H1 (cell line): ENCODE results near the gene CYP2W1. TPM values are rescaled to one million over a fixed set of nuclear protein-coding genes. Genes with fewer than 3 reads are reported as not detected.

Source experiments
- GABPA ChIP-seq: IDR thresholded peaks from 2 replicates; pipeline ENCODE4 v1.6.1; 2011; ENCODE audit warnings: mild to moderate bottlenecking, low read length, moderate library complexity, borderline replicate concordance; ENCODE audit not compliant: insufficient read depth
- PHF8 ChIP-seq: fragments of 200-600 bp; sonication (generic); conservative IDR thresholded peaks from 2 replicates; pipeline ENCODE4 v1.7.1; 2012; ENCODE audit warnings: low read depth, mild to moderate bottlenecking, inconsistent platforms, low read length, moderate library complexity
- POU5F1 ChIP-seq: IDR thresholded peaks from 2 replicates; pipeline ENCODE4 v1.6.1; 2011; ENCODE audit warnings: low read depth, mild to moderate bottlenecking, low read length, moderate library complexity
- polyA plus RNA-seq, 7 experiments: library from polyadenylated mRNA; depleted of rRNA in 3 of 7; stranded (reverse) in 5 of 7; unstranded in 2 of 7; fragments of >200 nt in 5 of 7; fragments of 200-250 nt in 2 of 7; gene quantifications; 1 replicate in 5 of 7; 2 replicates in 1 of 7; 4 replicates in 1 of 7; pipeline versions ENCODE4 v1.2.1 to v1.2.3, GENCODE V29; 2011 to 2013; ENCODE audit warnings: missing spikeins in 2 of 7, mixed read lengths in 2 of 7
- total RNA-seq: library from RNA; stranded (reverse); fragmentation: NEBNext Ultra II Directional; extraction: Animal tissue kit (Norgen Biotek cat#: 25700); gene quantifications from 2 replicates; pipeline ENCODE4 v1.2.1, GENCODE V29; 2021
- TF ChIP-seq, protein P1 (sequence below), 3 experiments: IDR thresholded peaks; 1 replicate in 2 of 3; 2 replicates in 1 of 3; pipeline versions ENCODE4 v1.5.1 to v1.6.1; 2011; ENCODE audit warnings: low read length in 3 of 3, mild to moderate bottlenecking in 3 of 3, inconsistent platforms in 2 of 3, low read depth in 1 of 3, moderate library complexity in 1 of 3; ENCODE audit not compliant: insufficient read depth in 1 of 3; ENCODE audit errors: control extremely low read depth in 1 of 3

Gene CYP2W1
- total and polyA plus RNA-seq, 2 of the 8 experiments (the other 6 are each of a cell fraction or from before 2014, with no cell fraction given): not detected

DNA sequence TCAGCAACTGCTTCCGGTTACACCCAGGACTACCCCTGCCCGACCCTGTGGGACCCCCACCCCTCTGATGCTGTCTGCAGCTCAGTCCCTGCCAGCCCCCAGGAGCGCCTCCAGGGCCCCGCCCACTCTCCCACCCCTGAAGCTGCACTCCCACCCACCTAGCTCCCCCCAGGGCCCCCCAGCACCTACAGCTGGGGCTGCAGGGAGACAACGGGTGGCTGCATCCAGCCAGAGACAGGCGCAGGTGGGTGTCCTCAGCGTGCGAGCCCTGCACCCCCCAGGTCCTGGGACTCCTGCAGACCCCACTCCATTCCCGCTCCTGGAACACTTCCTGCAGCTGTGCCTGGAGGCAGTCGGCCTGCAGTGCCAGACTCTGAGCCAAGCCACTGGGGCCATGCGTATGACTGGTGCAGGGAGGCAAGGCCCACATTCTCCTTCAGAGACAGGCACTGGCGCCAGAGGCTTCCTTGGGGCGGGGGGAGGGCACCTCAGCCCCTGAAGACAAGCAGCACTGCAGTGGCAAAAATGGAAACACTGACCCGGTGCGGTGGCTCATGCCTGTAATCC is 6.1 kb downstream of the CYP2W1 start (continued):
- TF ChIP-seq, protein P1, sequence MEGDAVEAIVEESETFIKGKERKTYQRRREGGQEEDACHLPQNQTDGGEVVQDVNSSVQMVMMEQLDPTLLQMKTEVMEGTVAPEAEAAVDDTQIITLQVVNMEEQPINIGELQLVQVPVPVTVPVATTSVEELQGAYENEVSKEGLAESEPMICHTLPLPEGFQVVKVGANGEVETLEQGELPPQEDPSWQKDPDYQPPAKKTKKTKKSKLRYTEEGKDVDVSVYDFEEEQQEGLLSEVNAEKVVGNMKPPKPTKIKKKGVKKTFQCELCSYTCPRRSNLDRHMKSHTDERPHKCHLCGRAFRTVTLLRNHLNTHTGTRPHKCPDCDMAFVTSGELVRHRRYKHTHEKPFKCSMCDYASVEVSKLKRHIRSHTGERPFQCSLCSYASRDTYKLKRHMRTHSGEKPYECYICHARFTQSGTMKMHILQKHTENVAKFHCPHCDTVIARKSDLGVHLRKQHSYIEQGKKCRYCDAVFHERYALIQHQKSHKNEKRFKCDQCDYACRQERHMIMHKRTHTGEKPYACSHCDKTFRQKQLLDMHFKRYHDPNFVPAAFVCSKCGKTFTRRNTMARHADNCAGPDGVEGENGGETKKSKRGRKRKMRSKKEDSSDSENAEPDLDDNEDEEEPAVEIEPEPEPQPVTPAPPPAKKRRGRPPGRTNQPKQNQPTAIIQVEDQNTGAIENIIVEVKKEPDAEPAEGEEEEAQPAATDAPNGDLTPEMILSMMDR (IDR thresholded peaks at IDR 0.05; ENCODE audit: control extremely low read depth in 1 of 3, insufficient read depth in 1 of 3, low read depth in 1 of 3, low read length in 3 of 3): no peak
- TF ChIP-seq POU5F1: no peak
- TF ChIP-seq PHF8: no peak
- TF ChIP-seq GABPA: no peak
